NCI-H345 treated with DMSO at 0.1 percent for 48 hours (cell line): ENCODE results near the gene ABHD5.

Experiments
- DNase-seq: peaks from one replicate; lab custom pipeline; 2025; ENCODE audit not compliant: unreplicated experiment; lab: John Stamatoyannopoulos, UW

Gene ABHD5

DNA sequence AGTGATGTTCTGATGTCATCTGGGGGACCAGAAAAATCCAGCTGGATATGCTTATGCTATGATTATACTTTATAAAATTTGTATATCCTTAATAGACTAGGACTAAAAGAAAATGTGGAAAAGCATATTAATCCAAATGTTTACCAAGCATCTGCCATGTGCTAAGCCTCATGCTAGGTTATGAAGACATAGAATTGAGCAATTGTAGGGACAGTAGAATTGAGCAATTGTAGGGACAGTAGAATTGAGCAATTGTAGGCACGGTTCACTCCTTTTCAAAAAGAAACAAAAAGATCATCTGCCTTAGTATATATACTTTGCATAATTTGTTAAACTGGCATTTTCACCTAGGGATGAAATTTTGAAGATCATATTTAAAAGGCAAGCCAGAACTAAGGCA is 18.3 kb downstream of the ABHD5 start:
- no peak for DNase-seq

DNA sequence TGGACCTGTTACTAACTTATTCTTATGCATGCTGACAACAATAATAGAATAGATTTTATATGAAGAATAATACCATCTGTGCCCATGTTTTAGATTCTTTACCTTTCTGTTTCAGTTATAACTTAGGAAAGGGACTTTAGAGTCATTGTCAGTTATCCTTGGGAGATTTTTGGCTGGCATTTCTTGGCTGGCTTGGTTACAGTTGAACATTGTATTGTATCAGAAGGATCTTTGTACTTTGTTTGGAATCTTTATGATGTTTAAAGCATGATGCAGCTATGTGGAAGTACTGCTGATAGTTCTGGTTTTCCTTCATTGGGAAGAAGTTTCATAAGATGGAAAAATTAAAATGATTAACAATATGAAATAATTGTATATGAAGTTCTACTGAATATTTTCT is 19.9 kb downstream of the ABHD5 start:
- no peak for DNase-seq

- no peak for DNase-seq
These were observed 27.6 kb downstream of the ABHD5 start for GRCh38 chr3:43718296-43718695.

DNA sequence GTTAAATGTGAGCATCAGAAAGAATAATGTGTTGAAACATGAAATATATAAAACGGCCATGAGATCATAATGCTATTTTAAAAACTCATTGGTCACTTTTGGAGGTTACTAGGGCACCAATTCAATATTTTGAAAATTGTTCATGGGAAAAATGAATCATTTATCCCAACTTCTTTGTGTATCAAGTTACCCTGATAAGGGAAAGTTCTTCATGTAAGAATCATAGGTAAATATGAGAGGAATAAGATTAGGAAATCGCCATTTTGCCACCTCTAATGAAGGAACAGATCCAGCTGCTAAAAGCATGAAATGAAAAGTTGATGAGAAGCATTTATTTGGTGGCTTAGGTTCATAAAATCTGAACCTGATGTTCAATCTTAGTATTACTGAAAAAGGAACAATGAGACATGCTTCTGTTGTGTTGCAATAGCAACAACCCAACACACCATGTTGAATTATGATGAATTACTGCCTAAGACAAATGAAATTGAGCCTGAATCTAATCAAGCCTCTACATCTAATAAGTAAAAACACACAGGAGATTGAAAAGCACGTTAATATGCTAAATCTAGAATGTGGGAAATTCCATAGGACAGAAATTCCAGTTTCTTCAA is 32.5 kb downstream of the ABHD5 start:
- no peak for DNase-seq

DNA sequence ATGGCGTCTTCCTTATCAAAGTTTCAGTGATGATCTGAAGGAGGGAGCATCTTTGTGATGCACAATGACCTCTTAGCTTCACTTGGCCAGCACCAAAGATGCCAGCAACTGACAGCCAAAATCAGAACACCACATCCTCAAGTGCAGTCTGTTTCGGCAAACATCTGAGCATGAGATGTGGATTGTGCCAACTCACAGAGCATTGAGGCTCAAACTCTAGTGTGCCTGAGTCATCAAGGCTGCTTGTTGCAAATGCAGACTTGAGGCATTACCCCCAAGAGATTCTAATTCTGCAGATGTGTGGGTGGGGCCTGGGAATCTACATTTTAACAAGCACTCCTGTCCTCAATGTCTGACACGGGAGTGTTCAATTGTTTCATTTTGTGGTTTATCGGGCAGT is 35.8 kb downstream of the ABHD5 start:
- no peak for DNase-seq

DNA sequence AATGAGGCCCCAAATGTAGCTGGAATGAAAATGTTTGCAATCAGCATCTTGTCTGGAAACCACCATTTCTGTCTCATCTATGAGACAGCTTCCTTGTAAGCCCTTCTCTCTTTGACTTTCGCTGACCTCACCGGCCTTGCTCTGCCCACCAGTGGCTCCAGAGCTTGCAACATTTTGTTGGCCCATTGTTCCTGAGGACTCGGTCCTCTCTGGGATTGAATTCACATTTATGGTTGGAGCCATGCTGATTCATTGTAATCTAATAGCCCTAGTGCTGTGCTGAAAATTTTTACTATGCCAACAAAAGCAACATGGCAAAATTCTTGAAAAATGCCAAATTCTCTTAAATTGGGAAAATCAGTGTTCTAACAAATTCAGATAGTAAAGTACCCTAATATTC is 37.2 kb downstream of the ABHD5 start:
- no peak for DNase-seq

GRCh38 chr3:43728476-43728875 is 37.7 kb downstream of the ABHD5 start:
- no peak for DNase-seq

DNA sequence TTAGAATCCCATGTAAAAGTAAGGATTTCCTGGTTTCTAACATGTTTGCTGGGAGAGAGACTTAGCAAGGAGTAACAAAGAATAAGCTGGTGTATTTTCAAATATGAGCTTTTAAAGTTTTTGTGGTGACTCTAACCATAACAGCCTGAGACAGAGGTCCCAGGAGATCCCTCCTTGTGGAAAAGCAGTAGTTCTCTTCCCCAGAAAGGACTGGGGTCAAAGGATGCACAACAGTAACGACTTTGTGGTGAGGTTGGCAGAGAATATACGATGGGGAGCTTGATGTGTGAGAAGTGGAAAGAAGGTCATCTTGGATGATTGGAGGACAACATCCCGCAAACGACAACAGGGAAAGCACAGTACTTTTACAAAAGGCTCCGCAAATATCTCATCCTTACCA is 38.2 kb downstream of the ABHD5 start:
- DNase-seq: no peak

DNA sequence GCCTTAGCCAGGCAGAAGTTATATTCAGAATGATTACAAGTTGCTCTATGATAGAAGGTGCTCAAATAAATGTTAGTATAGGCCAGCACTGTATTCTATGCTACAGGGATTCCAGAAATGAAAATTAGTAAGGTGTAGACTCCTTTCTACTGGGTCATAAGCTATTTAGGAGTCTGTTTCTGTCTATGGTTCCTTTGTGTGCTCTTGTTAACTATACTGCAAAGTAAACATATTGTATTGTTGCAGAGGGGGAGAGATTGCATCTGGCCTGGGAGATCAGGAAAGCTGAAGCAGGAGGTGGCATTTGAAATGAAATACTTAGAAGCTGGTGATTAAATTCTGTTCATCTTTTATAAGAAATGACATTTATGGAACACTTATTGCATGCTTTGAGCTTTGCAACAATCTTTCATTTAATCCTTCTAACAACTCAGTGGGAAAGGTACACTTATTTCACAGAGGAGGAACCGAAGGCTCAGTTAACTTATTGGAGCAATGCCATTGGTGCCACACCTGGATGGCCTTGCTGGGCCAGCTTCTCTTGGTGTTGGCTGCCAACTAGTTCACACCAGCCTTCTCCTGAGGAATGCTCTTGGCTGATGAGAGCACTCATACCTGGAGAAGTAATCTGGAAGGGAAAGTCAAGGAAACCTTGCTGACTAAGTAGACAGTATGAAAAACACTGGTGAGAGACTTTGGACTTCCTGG is 39.1 kb downstream of the ABHD5 start:
- no peak for DNase-seq

- no peak for DNase-seq
These were observed 42.1 kb downstream of the ABHD5 start for GRCh38 chr3:43732747-43733425.

- DNase-seq: no peak
These were observed 43.0 kb downstream of the ABHD5 start for GRCh38 chr3:43733459-43734384.

DNA sequence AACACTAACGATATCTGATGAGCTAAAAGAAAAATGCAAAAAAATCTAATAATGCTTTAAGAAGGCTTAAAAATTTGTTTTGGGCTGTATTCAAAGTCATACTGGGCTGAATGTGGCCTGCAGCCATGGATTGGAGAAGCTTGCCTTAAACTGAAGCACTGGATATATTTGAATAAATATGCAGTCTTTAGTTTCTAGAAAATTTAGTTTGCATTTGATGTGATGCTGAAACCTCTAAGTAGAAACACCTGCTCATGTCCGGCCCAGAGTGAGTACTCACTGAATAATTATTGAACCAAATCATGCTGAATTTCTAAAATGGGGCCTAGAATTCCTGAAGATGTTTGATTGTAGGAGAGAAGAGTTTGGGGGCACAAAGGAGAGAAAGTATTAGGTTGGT is 43.9 kb downstream of the ABHD5 start:
- DNase-seq: no peak

GRCh38 chr3:43735618-43736017 is 44.9 kb downstream of the ABHD5 start:
- no peak for DNase-seq

DNA sequence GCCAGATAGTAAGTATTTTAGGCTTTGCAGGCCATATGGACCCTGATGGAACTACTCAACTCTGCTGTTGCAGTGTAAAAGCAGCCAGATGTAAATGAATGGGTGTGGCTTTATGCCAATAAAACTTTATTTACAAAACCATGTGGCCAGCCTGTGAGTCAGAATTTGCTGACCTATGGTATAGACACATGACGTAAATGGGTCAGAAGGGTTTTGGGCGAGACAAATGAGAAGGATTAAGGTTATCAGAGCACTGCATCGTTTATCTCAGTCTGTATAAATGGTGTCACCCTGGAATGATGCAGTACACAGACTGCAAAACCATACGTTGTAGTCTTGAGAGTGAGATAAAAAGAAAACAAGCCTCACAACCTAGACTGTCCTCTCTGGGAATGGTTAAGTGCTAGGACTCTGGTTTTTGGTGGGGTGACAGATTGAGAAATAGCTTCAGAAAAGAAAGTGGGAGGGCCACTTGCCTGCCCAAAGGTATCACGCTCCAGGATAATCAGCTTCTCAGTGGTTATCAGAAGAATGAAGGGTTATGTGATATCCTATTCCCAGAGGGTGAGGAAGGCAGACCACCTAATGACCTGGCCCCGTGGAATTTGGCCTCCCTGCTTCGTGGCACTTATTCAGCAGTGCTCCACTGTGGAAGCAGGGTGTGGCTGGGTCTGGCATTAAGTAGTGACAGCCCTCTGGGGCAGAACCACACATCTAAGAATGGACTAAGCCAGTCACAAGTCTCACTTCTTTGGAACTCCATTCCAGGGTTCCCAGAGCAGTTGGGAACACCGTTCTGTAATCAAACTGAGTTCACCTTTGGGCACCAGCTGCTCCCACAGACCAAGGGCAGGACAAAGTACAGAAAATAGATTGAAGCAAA is 46.1 kb downstream of the ABHD5 start:
- DNase-seq: no peak

GRCh38 chr3:43738305-43738704 is 47.6 kb downstream of the ABHD5 start:
- no peak for DNase-seq

DNA sequence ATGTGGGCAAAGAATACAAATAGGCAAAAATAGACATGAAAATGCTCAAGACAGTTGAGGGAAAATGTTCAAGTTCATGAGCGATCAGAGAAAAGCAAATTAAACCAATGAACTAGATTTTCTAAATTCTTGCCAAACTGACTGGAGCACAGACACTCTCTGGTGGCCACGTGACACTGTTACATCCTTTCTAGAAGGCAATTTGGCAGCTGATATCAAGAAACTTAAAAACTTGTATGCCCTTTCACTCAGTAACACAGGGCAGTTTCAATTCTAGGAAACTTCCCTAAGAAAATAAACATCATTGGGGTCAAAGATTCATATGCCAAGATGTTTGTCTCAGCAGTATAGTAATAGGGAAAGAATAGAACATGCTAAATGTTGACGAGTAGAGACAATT is 52.2 kb downstream of the ABHD5 start:
- no peak for DNase-seq

DNA sequence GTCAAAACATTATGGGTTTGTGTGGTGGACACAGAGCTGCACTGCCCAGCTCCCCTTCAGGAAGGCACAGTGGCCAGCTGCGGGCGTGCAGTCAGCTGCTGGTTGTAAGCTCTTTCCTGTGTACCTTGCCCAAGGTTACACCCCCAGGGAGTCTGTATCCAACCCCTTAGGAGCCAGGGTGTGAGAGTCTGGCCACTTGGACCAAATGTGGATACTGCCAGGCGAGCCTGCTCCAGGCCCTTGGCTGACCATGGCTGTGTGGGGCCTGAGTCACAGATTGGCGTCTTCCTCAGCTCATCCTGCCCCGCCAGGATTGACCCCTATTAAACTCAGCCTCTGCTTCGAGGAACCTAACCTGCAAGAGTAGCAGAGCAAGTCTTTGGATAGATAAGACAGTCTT is 56.9 kb downstream of the ABHD5 start:
- DNase-seq: no peak

DNA sequence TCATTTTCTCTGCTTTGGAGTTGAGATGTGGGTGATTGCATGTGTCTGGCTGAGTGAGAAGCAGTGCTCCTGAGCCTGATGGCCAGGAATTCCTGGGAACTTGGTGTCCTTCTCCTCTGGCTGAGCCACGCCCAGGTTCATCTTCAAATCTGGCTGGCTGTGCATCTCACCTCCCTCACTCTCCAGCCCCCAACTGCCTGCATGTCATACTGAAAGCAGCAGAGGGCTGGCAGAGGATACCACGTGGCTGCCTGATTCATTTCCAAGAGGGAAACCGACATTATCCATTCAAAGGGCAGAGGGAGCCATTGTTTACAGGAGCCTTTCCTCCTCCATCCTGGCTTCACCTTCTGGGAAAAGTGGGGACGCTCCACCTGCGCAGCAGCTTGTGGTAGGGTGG is 57.4 kb downstream of the ABHD5 start:
- DNase-seq: no peak

DNA sequence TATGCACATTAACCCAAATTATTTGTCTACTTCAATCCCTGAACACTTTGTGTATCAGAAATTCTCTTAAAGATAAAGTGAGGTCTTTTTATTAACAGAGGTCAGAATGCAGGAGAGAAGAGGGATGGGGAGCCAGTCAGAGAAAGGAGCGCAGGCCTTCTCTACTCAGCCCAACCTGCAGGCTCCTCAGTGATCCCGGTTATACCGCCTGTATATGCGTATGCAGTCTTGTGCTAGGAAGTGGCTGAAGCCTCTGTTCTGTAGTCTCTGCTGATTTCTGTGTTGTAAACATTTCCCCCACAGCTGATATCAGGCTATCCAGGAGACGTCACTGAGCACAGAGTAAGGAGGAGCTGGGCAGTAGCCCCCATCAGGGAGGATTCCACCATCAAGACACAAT is 57.9 kb downstream of the ABHD5 start:
- DNase-seq: no peak

DNA sequence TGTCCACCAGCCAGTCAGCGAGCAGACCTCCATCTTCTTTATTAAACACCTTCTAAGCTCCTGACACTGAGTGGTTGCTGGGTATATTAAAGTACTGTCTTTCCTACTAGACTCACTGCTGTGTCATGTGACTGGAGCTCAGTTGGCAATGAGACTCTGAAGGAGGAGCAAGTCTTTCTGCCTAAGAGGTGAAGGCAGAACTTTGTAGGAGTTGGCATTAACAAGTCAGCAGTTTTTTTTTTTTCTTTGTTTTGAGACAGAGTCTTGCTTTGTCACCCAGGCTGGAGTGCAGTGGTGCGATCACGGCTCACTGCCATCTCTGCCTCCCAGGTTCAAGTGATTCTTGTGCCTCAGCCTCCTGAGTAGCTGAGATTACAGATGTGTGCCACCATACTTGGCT is 62.2 kb downstream of the ABHD5 start:
- DNase-seq: no peak
